Bronchial smooth muscle cell (primary cell): ENCODE results near the gene STOX1. TPM values are rescaled to one million over a fixed set of nuclear protein-coding genes. Genes with fewer than 3 reads are reported as not detected.

Source experiments
- total RNA-seq: library from RNA; depleted of rRNA; stranded (reverse); fragments of >200 nt; gene quantifications from 2 replicates; pipeline ENCODE4 v1.2.1, GENCODE V29; 2014

The STOX1 gene
- total RNA-seq = not detected in 2 replicates

GRCh38 chr10:68826764-68827591 is at the start of gene STOX1:
STOX1 (plus strand) TSS chr10:68827531; CDS start chr10:68827624, 93 bp downstream.

GRCh38 chr10:68901105-68901927 is 74.0 kb downstream of the STOX1 start, which contains the start of gene DDX50:
DDX50 (plus strand) TSS chr10:68901315; CDS start chr10:68901385, 70 bp downstream.

Other genes starting within 250 kb of the STOX1 start
- gene CCAR1, start 106.3 kb upstream of the STOX1 start, total RNA-seq = 16.9 and 17.5 TPM in 2 replicates
- 62.6 and 79.0 TPM in 2 replicates for gene DDX50, start 73.8 kb downstream of the STOX1 start, total RNA-seq
- gene DDX21, start 128.6 kb downstream of the STOX1 start, total RNA-seq = 17.9 and 24.3 TPM in 2 replicates
- 15.0 and 21.6 TPM in 2 replicates for gene KIFBP, start 161.3 kb downstream of the STOX1 start, total RNA-seq